Measurements from ENCODE around the gene PSMA7. TPM values are rescaled to one million over a fixed set of nuclear protein-coding genes. Genes with fewer than 3 reads are reported as not detected.
A peak's percentile ranks its signal among the peaks of the same experiment; 100 is the strongest.

PSMA7 gene
- total RNA-seq, 1 donor from 2014 or later = 201 TPM

DNA sequence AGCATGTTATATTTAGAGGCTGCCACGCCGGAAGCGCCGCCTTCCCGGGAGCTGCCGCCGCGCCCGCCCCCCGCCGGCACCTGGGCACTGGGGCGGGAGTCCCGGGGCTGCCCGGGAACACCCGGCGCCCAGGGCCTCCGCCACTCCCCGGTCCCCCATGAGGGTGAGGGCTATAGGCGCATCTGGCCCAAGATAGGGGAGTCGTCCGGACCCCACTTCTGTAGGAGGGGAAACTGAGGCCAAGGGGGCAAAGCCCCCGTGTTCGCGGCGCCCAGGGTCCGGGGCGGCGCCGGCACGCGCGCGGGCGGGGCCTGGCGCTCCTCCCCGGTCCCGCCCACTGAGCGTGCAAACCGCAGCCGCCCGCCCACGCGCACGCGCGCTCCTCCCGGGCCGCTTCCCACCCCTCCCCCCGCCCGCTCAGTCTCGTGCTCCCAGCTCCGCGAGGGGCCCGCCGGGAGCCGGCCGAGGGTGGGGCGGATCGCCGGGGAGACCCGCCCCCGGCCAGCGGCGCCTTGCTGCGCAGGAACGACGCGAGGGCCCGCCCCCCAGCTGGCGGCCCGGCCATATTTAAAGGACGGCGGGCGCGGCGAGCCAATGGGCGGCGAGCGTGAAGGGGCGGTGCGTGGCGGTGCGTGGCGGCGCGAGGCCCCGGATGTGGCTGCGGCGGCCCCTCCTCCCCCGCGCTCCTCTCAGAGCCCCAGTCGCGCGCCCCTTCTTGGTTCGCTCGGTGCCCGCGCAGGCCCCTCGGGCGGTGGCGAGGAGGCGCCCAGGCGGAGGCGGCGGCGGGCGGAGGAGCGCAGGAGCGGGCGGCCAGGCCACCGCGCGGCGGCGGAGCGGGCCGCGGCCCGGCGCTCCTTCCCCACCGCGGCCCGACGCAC, 21.2 kb downstream of the PSMA7 start, which contains the start of gene LSM14B:
LSM14B (plus strand) TSS at position 700 of the 878 bp plus-strand sequence. CDS start 192 bp downstream, outside the sequence.
- peak; percentile 97 to 98 for DNase-seq (ENCODE audit: low spot score in 2 of 2, unreplicated experiment in 2 of 2)
- no peaks in the 10 kb centered on the region for H3K9me3 Mint-ChIP-seq
- TF ChIP-seq, protein P1, sequence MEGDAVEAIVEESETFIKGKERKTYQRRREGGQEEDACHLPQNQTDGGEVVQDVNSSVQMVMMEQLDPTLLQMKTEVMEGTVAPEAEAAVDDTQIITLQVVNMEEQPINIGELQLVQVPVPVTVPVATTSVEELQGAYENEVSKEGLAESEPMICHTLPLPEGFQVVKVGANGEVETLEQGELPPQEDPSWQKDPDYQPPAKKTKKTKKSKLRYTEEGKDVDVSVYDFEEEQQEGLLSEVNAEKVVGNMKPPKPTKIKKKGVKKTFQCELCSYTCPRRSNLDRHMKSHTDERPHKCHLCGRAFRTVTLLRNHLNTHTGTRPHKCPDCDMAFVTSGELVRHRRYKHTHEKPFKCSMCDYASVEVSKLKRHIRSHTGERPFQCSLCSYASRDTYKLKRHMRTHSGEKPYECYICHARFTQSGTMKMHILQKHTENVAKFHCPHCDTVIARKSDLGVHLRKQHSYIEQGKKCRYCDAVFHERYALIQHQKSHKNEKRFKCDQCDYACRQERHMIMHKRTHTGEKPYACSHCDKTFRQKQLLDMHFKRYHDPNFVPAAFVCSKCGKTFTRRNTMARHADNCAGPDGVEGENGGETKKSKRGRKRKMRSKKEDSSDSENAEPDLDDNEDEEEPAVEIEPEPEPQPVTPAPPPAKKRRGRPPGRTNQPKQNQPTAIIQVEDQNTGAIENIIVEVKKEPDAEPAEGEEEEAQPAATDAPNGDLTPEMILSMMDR (IDR thresholded peaks at IDR 0.05; ENCODE audit: unreplicated experiment) = no peak

GRCh38 chr20:62120990-62121775, 22.0 kb downstream of the PSMA7 start:
- Mint-ChIP-seq H3K36me3 (peaks cover 9% of the 10 kb centered on the region), H3K4me1 (peaks cover 18% of the 10 kb centered on the region), H3K27me3 (ENCODE audit: low read depth) (peaks cover 24% of the 10 kb centered on the region), H3K4me3 (peak overlapping the region; percentile 77), H3K9me3 (no peaks in the 10 kb centered on the region), H3K27ac (peak overlapping the region; percentile 94)
- DNase-seq (ENCODE audit: low spot score in 2 of 2, unreplicated experiment in 2 of 2) = no peak
- TF ChIP-seq, protein P1 (IDR thresholded peaks at IDR 0.05; ENCODE audit: unreplicated experiment) = no peak

More for the DNA sequence above, 21.2 kb downstream of the PSMA7 start, which contains the start of gene LSM14B:
- Mint-ChIP-seq H3K27ac (peak within 1 kb of the TSS; percentile 94), H3K36me3 (peaks cover 9% of the 10 kb centered on the region), H3K4me1 (peaks cover 18% of the 10 kb centered on the region), H3K4me3 (peak within 1 kb of the TSS; percentile 84), H3K27me3 (ENCODE audit: low read depth) (peaks cover 24% of the 10 kb centered on the region)

- Mint-ChIP-seq H3K4me3 (peak overlapping the region; percentile 37), H3K4me1 (peaks cover 18% of the 10 kb centered on the region)
Observed at GRCh38 chr20:62120365-62120762, 22.8 kb downstream of the PSMA7 start.

DNA sequence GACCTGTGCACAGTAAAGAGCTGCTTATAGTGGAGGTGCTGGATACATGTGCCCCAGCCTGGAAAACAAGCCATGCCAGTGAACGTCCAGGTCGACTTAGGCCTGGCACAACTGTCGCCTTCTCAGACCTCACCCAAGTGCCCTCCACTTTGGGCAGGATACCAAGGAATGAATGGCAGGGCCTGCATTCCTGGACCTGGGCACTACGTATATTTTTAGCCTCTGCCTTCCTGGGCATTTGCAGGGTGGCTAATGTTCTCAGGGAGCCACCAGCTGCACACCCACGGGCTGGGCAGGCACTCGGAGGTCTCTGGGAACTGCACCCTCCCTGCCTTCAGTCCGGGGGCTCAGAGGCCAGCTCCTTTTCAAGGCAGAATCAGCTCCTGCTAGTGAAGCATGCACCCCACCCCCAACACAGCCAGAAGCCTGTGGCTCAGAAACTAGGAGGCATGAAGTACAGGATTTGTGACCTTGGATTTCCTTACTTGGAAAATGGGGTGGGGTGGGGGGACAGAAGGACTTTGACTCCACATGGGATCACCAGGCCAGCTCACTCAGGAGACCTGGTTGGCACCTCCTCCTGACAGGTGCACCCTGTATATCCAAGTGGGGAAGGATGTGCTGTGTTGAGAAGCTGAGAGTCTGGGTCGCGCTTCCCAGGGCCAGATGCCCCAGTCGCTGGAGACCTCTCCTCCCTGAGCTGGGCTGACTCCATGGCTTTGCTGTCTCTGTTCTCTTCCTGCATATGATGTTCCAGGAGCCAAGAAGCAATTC, 23.4 kb downstream of the PSMA7 start:
- TF ChIP-seq, protein P1 (IDR thresholded peaks at IDR 0.05; ENCODE audit: unreplicated experiment) = no peak
- H3K4me3 Mint-ChIP-seq = peak overlapping the region; percentile 37
- H3K27me3 Mint-ChIP-seq (ENCODE audit: low read depth) = peaks cover 35% of the 10 kb centered on the region
- H3K4me1 Mint-ChIP-seq = peaks cover 18% of the 10 kb centered on the region
- H3K9me3 Mint-ChIP-seq = no peaks in the 10 kb centered on the region
- peaks cover 2% of the 10 kb centered on the region for H3K36me3 Mint-ChIP-seq
- H3K27ac Mint-ChIP-seq = no peak overlapping the region
- DNase-seq (ENCODE audit: low spot score in 2 of 2, unreplicated experiment in 2 of 2) = no peak

More at GRCh38 chr20:62120365-62120762, 22.8 kb downstream of the PSMA7 start:
- peaks cover 30% of the 10 kb centered on the region for H3K27me3 Mint-ChIP-seq (ENCODE audit: low read depth)
- H3K27ac Mint-ChIP-seq = no peak overlapping the region
- no peaks in the 10 kb centered on the region for H3K9me3 Mint-ChIP-seq
- TF ChIP-seq, protein P1 (IDR thresholded peaks at IDR 0.05; ENCODE audit: unreplicated experiment) = no peak
- H3K36me3 Mint-ChIP-seq = peaks cover 7% of the 10 kb centered on the region
- no peak for DNase-seq (ENCODE audit: low spot score in 2 of 2, unreplicated experiment in 2 of 2)

DNA sequence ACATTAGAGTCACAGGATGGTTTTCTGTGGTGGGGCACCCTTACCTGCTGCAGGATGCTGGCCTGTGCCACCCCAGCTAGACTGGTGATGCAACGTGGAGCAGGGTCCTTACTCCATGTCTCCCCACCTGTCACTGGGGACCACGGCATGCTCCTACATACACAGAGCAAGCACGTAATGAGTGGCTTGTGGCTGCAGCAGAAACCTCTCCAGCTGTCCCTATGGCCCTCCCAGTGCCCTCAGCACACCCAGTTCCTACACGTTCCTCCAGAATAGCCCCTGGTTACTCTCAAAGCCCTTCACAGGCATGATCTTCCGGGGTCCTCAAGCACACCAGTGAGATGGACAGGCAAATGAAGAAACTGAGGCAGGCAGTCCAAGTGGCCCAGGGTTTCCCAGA, 24.1 kb downstream of the PSMA7 start:
- TF ChIP-seq, protein P1 (IDR thresholded peaks at IDR 0.05; ENCODE audit: unreplicated experiment) = no peak
- Mint-ChIP-seq H3K36me3 (peaks cover under 1% of the 10 kb centered on the region), H3K4me1 (peaks cover 12% of the 10 kb centered on the region), H3K27me3 (ENCODE audit: low read depth) (peaks cover 37% of the 10 kb centered on the region), H3K4me3 (no peak overlapping the region), H3K27ac (no peak overlapping the region), H3K9me3 (no peaks in the 10 kb centered on the region)
- DNase-seq (ENCODE audit: low spot score in 2 of 2, unreplicated experiment in 2 of 2) = no peak

Measured in mesothelial cell of epicardium (in vitro differentiated cells).